Fibroblast of peridontal ligament (primary cell): ENCODE measurements around the gene FAM118B.

Experiments
- DNase-seq: peaks from one replicate; pipeline ENCODE4 v3.0.0-alpha.2; 2010; ENCODE audit errors: extremely low read depth

The FAM118B gene

DNA sequence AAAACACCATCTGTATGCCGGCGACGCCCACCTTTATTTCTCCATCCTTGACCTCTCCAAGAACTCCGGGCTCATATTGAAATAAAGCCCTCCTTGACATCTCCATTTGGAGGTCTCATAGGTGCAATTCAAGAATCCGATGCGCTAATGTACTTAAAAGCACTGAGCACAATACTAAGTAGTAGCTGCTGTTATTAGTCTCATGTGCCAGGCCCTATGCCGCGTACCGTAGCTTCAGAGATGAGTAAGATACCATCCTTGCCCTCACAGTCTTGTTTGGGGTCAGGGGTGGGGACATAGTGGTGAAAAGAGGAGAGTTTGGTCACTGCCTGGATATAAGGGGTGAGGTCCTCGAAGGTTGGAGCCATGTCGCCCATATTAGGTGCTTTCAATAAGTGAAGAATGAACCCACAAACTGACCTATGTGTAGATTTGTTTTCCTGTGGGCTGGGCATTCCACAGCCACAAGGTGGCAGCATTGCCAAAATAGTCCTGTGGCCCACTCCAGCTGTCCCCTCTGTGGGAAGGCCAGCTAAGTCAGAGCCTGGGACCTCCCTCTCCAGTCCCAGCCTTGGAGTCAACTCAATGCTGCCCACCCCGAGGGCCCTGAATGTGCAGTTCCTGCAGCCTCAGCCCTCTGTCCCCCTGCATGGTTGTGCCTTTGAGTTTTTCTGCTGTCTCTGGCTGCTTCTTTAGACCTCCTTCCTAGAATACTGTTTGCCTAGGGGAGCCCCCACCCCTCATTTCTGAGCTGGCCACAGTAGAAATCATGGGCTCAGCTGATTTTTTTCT is 98.8 kb downstream of the FAM118B start:
- peak; percentile 77 for DNase-seq

DNA sequence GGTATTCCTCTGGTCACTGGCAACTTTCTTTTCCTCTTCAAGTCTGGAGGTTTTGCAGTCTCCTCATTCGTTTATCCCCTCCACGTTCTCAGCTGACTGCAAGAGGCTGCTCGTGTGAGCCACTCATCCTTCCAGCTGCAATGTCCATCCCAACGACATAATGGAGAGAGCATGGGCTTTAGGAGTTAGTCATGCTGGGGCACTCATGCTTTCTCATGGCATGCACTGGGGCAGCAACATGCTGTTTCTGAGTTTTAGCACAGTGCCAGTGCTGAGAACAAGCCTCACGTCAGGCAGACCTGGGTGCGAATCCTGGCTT is 99.4 kb downstream of the FAM118B start:
- DNase-seq: no peak

DNA sequence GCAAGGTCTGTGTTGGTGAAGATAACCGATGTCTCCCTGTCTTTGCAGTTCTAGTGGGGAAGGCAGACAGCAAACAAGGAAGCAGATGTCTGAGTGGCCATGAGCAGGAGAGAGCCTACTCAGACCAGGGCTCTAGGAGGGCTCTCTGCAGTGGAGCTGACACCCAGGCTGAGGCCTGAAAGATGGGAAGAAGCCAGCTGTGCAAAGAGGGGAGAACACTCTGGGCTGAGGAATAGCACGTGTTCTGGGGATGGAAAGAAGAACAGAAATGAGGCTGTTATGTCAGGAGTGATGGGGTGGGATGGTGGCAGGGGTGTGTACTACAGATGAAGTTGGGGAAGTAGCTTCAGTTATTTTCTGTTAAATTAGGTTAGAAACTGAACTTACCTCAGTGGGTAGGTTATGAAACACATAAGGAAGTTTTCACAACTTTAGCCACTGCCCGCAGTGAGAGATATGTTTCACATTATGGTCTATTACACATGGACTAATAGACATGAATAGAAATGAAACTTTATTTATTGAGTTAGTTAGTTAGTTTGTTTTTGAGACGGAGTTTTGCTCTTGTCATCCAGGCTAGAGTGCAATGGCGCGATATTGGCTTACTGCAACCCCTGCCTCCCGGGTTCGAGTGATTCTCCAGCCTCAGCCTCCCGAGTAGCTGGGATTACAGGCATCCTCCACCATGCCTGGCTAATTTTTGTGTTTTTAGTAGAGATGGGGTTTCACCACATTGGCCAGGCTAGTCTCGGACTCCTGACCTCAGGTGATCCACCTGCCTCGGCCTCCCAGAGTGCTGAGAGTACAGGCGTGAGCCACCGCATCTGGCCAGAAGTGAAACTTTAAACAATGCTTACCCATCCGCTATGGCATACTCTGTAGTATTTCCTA is 100.1 kb downstream of the FAM118B start:
- DNase-seq: no peak
